Astrocyte of the cerebellum (primary cell): ENCODE measurements around the gene DPF1.

Experiments used
- DNase-seq: peaks from one replicate; pipeline ENCODE4 v3.0.0-alpha.2; 2011; ENCODE audit warnings: low read depth
- H3K4me3 ChIP-seq: 2 replicates; pipeline ENCODE4 v1.5.1; 2011; ENCODE audit warnings: mild to moderate bottlenecking, low read depth, low read length, moderate library complexity
- CTCF ChIP-seq: IDR thresholded peaks from 2 replicates; pipeline ENCODE4 v1.5.1; 2012; ENCODE audit warnings: low read length, low read depth, moderate library complexity, mild to moderate bottlenecking; ENCODE audit errors: missing control alignments
- in situ Hi-C: cut with HindIII; loops from 2 replicates; pipeline ENCODE4 v1.10.0; 2017; ENCODE audit warnings: low sequenced_read_pairs

Gene DPF1

GRCh38 chr19:38211151-38211591, 12.9 kb downstream of the DPF1 start:
- TF ChIP-seq CTCF, result peak; percentile 21
- in situ Hi-C loops, result no loop called here
- DNase-seq, result no peak
- no peak overlapping the region for H3K4me3 ChIP-seq

GRCh38 chr19:38210458-38210987, 13.5 kb downstream of the DPF1 start:
- no peak for DNase-seq
- H3K4me3 ChIP-seq, result no peak overlapping the region

GRCh38 chr19:38209671-38210457, 14.2 kb downstream of the DPF1 start:
- in situ Hi-C loops, result no loop called here
- TF ChIP-seq CTCF, result no peak
- DNase-seq, result no peak
- no peak overlapping the region for H3K4me3 ChIP-seq

More at GRCh38 chr19:38210458-38210987, 13.5 kb downstream of the DPF1 start:
- in situ Hi-C loops, result no loop called here
- TF ChIP-seq CTCF, result no peak

GRCh38 chr19:38209152-38209551, 14.9 kb downstream of the DPF1 start:
- TF ChIP-seq CTCF, result no peak
- H3K4me3 ChIP-seq, result no peak overlapping the region
- DNase-seq, result no peak
- in situ Hi-C loops, result no loop called here

GRCh38 chr19:38208571-38208970, 15.5 kb downstream of the DPF1 start:
- no peak overlapping the region for H3K4me3 ChIP-seq
- in situ Hi-C loops, result no loop called here
- no peak for TF ChIP-seq CTCF
- DNase-seq, result no peak

GRCh38 chr19:38207543-38207942, 16.5 kb downstream of the DPF1 start:
- in situ Hi-C loops, result no loop called here
- no peak overlapping the region for H3K4me3 ChIP-seq
- DNase-seq, result no peak
- TF ChIP-seq CTCF, result no peak
